GM23338 (cell line): Measurements from ENCODE around the gene MSANTD4. TPM values are rescaled to one million over a fixed set of nuclear protein-coding genes. Genes with fewer than 3 reads are reported as not detected.
A peak's percentile ranks its signal among the peaks of the same experiment; 100 is the strongest.

Experiments
- ATAC-seq: fragments of 200-7000 bp; cut with Tn5 transposase; 3 replicates; pipeline ENCODE4 v1.9.1; 2020
- DNase-seq: peaks from one replicate; pipeline ENCODE4 v3.0.0-alpha.2; 2015; ENCODE audit warnings: low spot score
- H2AFZ ChIP-seq: fragments of 200-600 bp; sonication (generic); 2 replicates; pipeline ENCODE4 v1.8.0; 2016; ENCODE audit warnings: antibody characterized with exemption, mild to moderate bottlenecking, moderate library complexity
- H3F3A ChIP-seq: fragments of 200-600 bp; sonication (generic); replicated peaks from 2 replicates; pipeline ENCODE4 v1.8.0; 2017; ENCODE audit warnings: antibody characterized with exemption, mixed run types, low read depth
- H3K27ac ChIP-seq: fragments of 200-600 bp; sonication (generic); 2 replicates; pipeline ENCODE4 v1.6.1; 2016; ENCODE audit warnings: low read depth
- H3K27me3 ChIP-seq: fragments of 200-600 bp; sonication (generic); 2 replicates; pipeline ENCODE4 v1.8.0; 2016; ENCODE audit warnings: mild to moderate bottlenecking, mixed run types, moderate library complexity; ENCODE audit not compliant: insufficient read depth
- H3K36me3 ChIP-seq: fragments of 200-600 bp; sonication (generic); 2 replicates; pipeline ENCODE4 v1.8.0; 2016; ENCODE audit warnings: mild to moderate bottlenecking; ENCODE audit not compliant: insufficient read depth
- H3K4me1 ChIP-seq: fragments of 200-600 bp; sonication (generic); 2 replicates; pipeline ENCODE4 v1.8.0; 2016; ENCODE audit warnings: mild to moderate bottlenecking, moderate library complexity; ENCODE audit not compliant: insufficient read depth
- H3K4me2 ChIP-seq: fragments of 200-600 bp; sonication (generic); 2 replicates; pipeline ENCODE4 v1.7.1; 2017; ENCODE audit warnings: mixed run types
- H3K4me3 ChIP-seq: fragments of 200-600 bp; sonication (generic); 2 replicates; pipeline ENCODE4 v1.6.1; 2016; ENCODE audit warnings: mixed run types
- H3K79me2 ChIP-seq: fragments of 200-600 bp; sonication (generic); replicated peaks from 2 replicates; pipeline ENCODE4 v1.8.0; 2017; ENCODE audit warnings: mild to moderate bottlenecking; ENCODE audit not compliant: insufficient read depth
- H3K9me2 ChIP-seq: fragments of 200-600 bp; sonication (generic); 2 replicates; pipeline ENCODE4 v1.8.0; 2017; ENCODE audit not compliant: insufficient read depth
- H4K20me1 ChIP-seq: fragments of 200-600 bp; sonication (generic); replicated peaks from 2 replicates; pipeline ENCODE4 v1.8.0; 2017; ENCODE audit warnings: mild to moderate bottlenecking; ENCODE audit not compliant: insufficient read depth
- H3K27ac Mint-ChIP-seq: 2 replicates; pipeline ENCODE4 v1.8.0; 2020; ENCODE audit warnings: inconsistent platforms, mild to moderate bottlenecking, moderate library complexity, mixed read lengths
- H3K27me3 Mint-ChIP-seq: 3 replicates; pipeline ENCODE4 v1.8.0; 2022; ENCODE audit warnings: low read depth, mild to moderate bottlenecking, moderate library complexity, mixed read lengths, inconsistent platforms; ENCODE audit not compliant: insufficient read depth, poor library complexity
- H3K36me3 Mint-ChIP-seq: 3 replicates; pipeline ENCODE4 v1.8.0; 2021; ENCODE audit warnings: low read depth, mild to moderate bottlenecking, inconsistent platforms, moderate library complexity, mixed read lengths
- H3K4me1 Mint-ChIP-seq: 3 replicates; pipeline ENCODE4 v1.8.0; 2020; ENCODE audit warnings: mild to moderate bottlenecking, inconsistent platforms, mixed read lengths
- H3K4me3 Mint-ChIP-seq: 3 replicates; pipeline ENCODE4 v1.8.0; 2021; ENCODE audit warnings: moderate library complexity, mild to moderate bottlenecking, inconsistent platforms, mixed read lengths
- H3K9me3 Mint-ChIP-seq: 3 replicates; pipeline ENCODE4 v1.8.0; 2020; ENCODE audit warnings: moderate library complexity, mild to moderate bottlenecking, inconsistent platforms, mixed read lengths
- CREB1 ChIP-seq: fragments of 250-450 bp; sonication (Bioruptor Pico); IDR thresholded peaks from 2 replicates; pipeline ENCODE4 v1.5.0; 2020; ENCODE audit warnings: low read depth, mild to moderate bottlenecking, moderate library complexity
- EZH2 ChIP-seq: fragments of 200-600 bp; sonication (generic); IDR thresholded peaks from one replicate; pipeline ENCODE4 v1.8.0; 2017; ENCODE audit warnings: antibody characterized with exemption, mild to moderate bottlenecking, low read depth; ENCODE audit not compliant: unreplicated experiment
- EZH2phosphoT487 ChIP-seq: fragments of 200-600 bp; sonication (generic); IDR thresholded peaks from one replicate; pipeline ENCODE4 v1.8.1; 2018; ENCODE audit warnings: antibody characterized with exemption; ENCODE audit not compliant: unreplicated experiment
- JUNB ChIP-seq: IDR thresholded peaks from one replicate; pipeline ENCODE4 v1.6.1; 2016; ENCODE audit warnings: antibody characterized with exemption; ENCODE audit not compliant: unreplicated experiment
- NANOG ChIP-seq: IDR thresholded peaks from 2 replicates; pipeline ENCODE4 v1.6.1; 2016; ENCODE audit warnings: antibody characterized with exemption, borderline replicate concordance
- POLR2AphosphoS5 ChIP-seq: IDR thresholded peaks from 2 replicates; pipeline ENCODE4 v1.6.1; 2016; ENCODE audit warnings: antibody characterized with exemption, low read depth
- REST ChIP-seq: IDR thresholded peaks from one replicate; pipeline ENCODE4 v1.6.1; 2018; ENCODE audit warnings: antibody characterized with exemption; ENCODE audit not compliant: unreplicated experiment
- ZNF114 ChIP-seq: fragments of 250-450 bp; sonication (Bioruptor Pico); IDR thresholded peaks from 2 replicates; pipeline ENCODE4 v1.5.0; 2020; ENCODE audit warnings: mild to moderate bottlenecking, moderate library complexity
- ZNF331 ChIP-seq: fragments of 250-450 bp; sonication (Bioruptor Pico); IDR thresholded peaks from 2 replicates; pipeline ENCODE4 v1.5.0; 2020; ENCODE audit warnings: low read depth, mild to moderate bottlenecking, moderate library complexity
- polyA plus RNA-seq: library from polyadenylated mRNA; unstranded; fragments of >200 nt; fragmentation: Nextera tagmentation; extraction: Ambion mirVana; gene quantifications from 2 replicates; pipeline ENCODE4 v1.2.1, GENCODE V29; 2016
- total RNA-seq: library from RNA; depleted of rRNA; stranded (reverse); fragments of >200 nt; shearing (Covaris generic); gene quantifications from 2 replicates; pipeline ENCODE4 v1.2.3, GENCODE V29; 2014
- TF ChIP-seq, protein P1 (sequence below): IDR thresholded peaks from 2 replicates; pipeline ENCODE4 v1.6.1; 2016; ENCODE audit warnings: antibody characterized with exemption
- TF ChIP-seq, protein P2 (sequence below), 2 experiments: fragments of 200-600 bp in 1 of 2; sonication (generic) in 1 of 2; conservative IDR thresholded peaks; 2 replicates each; pipeline versions ENCODE4 v1.5.1 to v1.6.1; 2016 to 2017; ENCODE audit warnings: antibody characterized with exemption in 2 of 2, low read depth in 2 of 2, mild to moderate bottlenecking in 2 of 2, moderate library complexity in 1 of 2

The MSANTD4 gene
- total and polyA plus RNA-seq, 2 experiments from 2014 or later: 13.2 to 31.1 TPM

- TF ChIP-seq, protein P1, sequence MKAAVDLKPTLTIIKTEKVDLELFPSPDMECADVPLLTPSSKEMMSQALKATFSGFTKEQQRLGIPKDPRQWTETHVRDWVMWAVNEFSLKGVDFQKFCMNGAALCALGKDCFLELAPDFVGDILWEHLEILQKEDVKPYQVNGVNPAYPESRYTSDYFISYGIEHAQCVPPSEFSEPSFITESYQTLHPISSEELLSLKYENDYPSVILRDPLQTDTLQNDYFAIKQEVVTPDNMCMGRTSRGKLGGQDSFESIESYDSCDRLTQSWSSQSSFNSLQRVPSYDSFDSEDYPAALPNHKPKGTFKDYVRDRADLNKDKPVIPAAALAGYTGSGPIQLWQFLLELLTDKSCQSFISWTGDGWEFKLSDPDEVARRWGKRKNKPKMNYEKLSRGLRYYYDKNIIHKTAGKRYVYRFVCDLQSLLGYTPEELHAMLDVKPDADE: no peak
Measured at GRCh38 chr11:106014035-106014434, 8.0 kb downstream of the MSANTD4 start (continued).

DNA sequence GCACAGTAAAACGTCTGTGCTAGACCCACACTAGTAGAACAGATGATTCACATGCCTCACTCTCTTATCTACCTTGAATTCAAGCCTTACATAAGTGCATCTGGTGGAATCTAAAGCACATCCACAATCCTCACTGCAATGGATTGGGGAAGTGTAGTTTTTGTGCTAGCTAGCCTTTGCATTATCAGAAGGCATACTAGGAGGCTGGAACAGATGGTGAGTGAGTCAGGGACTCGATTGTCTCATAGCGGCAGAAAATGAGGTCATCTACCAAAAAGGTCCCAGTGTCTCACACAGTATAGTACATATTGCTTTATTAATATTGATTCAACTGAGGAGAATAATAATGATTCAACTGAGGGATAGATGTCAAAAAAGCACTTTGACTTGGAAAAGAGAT is 9.3 kb downstream of the MSANTD4 start:
- H3K4me3 ChIP-seq: no peak overlapping the region
- H3K27ac ChIP-seq: no peak overlapping the region
- H3K4me1 Mint-ChIP-seq: peaks cover 27% of the 10 kb centered on the region
- ATAC-seq: no peak; the same call in 2 of the 3 replicates
- H3F3A ChIP-seq: no peaks in the 10 kb centered on the region
- H3K9me3 Mint-ChIP-seq: no peaks in the 10 kb centered on the region
- H3K27me3 Mint-ChIP-seq: no peaks in the 10 kb centered on the region
- no peak overlapping the region for H3K4me2 ChIP-seq
- H3K79me2 ChIP-seq: peaks cover 90% of the 10 kb centered on the region
- H3K36me3 ChIP-seq: peaks cover 21% of the 10 kb centered on the region; the same call in 1 of the 2 replicates
- H3K4me1 ChIP-seq: peaks cover 16% of the 10 kb centered on the region
- no peak for DNase-seq
- H3K27ac Mint-ChIP-seq: peak overlapping the region; percentile 76
- H4K20me1 ChIP-seq: peaks cover 11% of the 10 kb centered on the region
- TF ChIP-seq, protein P2, sequence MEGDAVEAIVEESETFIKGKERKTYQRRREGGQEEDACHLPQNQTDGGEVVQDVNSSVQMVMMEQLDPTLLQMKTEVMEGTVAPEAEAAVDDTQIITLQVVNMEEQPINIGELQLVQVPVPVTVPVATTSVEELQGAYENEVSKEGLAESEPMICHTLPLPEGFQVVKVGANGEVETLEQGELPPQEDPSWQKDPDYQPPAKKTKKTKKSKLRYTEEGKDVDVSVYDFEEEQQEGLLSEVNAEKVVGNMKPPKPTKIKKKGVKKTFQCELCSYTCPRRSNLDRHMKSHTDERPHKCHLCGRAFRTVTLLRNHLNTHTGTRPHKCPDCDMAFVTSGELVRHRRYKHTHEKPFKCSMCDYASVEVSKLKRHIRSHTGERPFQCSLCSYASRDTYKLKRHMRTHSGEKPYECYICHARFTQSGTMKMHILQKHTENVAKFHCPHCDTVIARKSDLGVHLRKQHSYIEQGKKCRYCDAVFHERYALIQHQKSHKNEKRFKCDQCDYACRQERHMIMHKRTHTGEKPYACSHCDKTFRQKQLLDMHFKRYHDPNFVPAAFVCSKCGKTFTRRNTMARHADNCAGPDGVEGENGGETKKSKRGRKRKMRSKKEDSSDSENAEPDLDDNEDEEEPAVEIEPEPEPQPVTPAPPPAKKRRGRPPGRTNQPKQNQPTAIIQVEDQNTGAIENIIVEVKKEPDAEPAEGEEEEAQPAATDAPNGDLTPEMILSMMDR (conservative IDR thresholded peaks at IDR 0.05; ENCODE audit: low read depth in 2 of 2): no peak
- no peak for TF ChIP-seq ZNF114 (CRISPR knock-in tag)
- H3K27me3 ChIP-seq: no peaks in the 10 kb centered on the region
- H2AFZ ChIP-seq: no peak overlapping the region
- no peaks in the 10 kb centered on the region for H3K9me2 ChIP-seq
- no peak overlapping the region for H3K4me3 Mint-ChIP-seq
- peaks cover 32% of the 10 kb centered on the region for H3K36me3 Mint-ChIP-seq

GRCh38 chr11:106011481-106011880 is 10.6 kb downstream of the MSANTD4 start:
- Histone ChIP-seq H3K4me3 (no peak overlapping the region), H3K4me2 (no peak overlapping the region), H4K20me1 (peaks cover 11% of the 10 kb centered on the region), H3K4me1 (peaks cover 11% of the 10 kb centered on the region), H3K9me2 (no peaks in the 10 kb centered on the region), H3K36me3 (peaks cover 21% of the 10 kb centered on the region; the same call in 1 of the 2 replicates), H2AFZ (no peak overlapping the region), H3K79me2 (peaks cover 80% of the 10 kb centered on the region), H3F3A (no peaks in the 10 kb centered on the region), H3K27ac (no peak overlapping the region), H3K27me3 (no peaks in the 10 kb centered on the region)
- no peak for DNase-seq
- Mint-ChIP-seq H3K4me1 (peaks cover 27% of the 10 kb centered on the region), H3K27me3 (no peaks in the 10 kb centered on the region), H3K4me3 (no peak overlapping the region), H3K36me3 (peaks cover 45% of the 10 kb centered on the region), H3K27ac (no peak overlapping the region), H3K9me3 (no peaks in the 10 kb centered on the region)
- ATAC-seq: no peak
- no peak for TF ChIP-seq EZH2
- TF ChIP-seq REST: no peak
- no peak for TF ChIP-seq ZNF331
- no peak for TF ChIP-seq EZH2phosphoT487
- no peak for TF ChIP-seq CREB1 (CRISPR knock-in tag)
- TF ChIP-seq NANOG: no peak
- no peak for TF ChIP-seq JUNB
- TF ChIP-seq, protein P1: no peak
- TF ChIP-seq, protein P2 (conservative IDR thresholded peaks at IDR 0.05; ENCODE audit: low read depth in 2 of 2): no peak
- TF ChIP-seq POLR2AphosphoS5: no peak
